Measurements from ENCODE around the gene YAP1. TPM values are rescaled to one million over a fixed set of nuclear protein-coding genes. Genes with fewer than 3 reads are reported as not detected.

YAP1 gene
- total RNA-seq, 1 donor from 2014 or later, result 84.8 TPM

DNA sequence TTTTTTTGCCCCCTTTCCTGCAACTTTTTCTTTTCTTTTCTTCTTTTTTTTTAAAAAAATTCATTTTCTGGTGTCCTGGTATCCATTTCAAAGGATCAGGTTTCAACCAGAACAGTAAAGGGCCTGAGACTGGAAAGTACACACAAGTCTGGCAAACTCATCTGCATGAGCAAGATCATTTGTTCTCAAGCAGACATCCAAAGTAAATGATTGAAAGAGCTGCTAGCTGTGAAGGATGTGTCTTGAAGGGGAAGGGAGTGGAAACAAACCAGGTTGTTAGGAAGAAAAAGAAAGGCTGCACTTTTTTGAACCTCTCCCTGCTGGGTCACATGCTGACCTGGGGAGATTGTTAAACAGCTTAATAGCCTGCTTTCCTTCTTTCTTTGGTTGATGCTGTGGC is 5.3 kb downstream of the YAP1 start:
- no peak overlapping the region for H3K4me3 ChIP-seq (ENCODE audit: low read depth, low read length)
- TF ChIP-seq, protein P1, sequence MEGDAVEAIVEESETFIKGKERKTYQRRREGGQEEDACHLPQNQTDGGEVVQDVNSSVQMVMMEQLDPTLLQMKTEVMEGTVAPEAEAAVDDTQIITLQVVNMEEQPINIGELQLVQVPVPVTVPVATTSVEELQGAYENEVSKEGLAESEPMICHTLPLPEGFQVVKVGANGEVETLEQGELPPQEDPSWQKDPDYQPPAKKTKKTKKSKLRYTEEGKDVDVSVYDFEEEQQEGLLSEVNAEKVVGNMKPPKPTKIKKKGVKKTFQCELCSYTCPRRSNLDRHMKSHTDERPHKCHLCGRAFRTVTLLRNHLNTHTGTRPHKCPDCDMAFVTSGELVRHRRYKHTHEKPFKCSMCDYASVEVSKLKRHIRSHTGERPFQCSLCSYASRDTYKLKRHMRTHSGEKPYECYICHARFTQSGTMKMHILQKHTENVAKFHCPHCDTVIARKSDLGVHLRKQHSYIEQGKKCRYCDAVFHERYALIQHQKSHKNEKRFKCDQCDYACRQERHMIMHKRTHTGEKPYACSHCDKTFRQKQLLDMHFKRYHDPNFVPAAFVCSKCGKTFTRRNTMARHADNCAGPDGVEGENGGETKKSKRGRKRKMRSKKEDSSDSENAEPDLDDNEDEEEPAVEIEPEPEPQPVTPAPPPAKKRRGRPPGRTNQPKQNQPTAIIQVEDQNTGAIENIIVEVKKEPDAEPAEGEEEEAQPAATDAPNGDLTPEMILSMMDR (conservative IDR thresholded peaks at IDR 0.05; ENCODE audit: low read depth, low read length), result no peak
- peak; percentile 92 for DNase-seq (ENCODE audit: low read depth)

DNA sequence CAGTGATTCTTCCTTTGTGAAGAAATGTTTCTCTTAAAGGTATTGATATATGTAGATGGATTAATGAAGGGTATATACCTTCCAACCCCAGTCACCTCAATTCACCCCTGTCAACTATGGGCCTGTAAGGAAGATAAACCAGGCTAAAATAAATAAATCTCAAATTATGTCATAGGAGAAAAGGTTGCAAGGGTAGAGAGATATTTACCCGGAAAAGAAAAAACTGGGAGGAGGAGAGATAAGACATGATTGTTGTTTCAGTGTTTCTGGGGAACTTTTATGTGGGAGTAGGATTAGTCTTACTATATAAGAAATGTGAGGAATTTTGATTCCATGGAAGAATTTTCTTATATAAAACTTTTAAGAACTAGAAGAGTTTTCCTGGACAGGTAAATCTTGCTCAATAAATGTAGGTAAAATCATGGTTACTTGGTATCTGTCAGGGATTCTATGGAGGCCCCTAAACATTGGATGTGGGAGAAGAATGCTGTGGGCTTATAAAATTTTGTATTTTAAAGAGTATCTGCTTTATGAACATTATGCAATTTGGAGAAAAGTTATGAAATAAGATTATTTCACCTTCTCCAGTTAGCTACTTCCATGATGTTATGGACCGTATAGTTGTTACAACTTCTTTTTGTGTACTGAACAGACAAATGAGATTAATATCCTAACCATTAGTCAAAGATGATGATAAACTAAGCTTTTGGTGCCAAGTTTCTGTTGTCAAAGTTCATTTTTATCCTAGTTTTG is 6.4 kb downstream of the YAP1 start:
- TF ChIP-seq, protein P1 (conservative IDR thresholded peaks at IDR 0.05; ENCODE audit: low read depth, low read length), result no peak
- DNase-seq (ENCODE audit: low read depth), result no peak

DNA sequence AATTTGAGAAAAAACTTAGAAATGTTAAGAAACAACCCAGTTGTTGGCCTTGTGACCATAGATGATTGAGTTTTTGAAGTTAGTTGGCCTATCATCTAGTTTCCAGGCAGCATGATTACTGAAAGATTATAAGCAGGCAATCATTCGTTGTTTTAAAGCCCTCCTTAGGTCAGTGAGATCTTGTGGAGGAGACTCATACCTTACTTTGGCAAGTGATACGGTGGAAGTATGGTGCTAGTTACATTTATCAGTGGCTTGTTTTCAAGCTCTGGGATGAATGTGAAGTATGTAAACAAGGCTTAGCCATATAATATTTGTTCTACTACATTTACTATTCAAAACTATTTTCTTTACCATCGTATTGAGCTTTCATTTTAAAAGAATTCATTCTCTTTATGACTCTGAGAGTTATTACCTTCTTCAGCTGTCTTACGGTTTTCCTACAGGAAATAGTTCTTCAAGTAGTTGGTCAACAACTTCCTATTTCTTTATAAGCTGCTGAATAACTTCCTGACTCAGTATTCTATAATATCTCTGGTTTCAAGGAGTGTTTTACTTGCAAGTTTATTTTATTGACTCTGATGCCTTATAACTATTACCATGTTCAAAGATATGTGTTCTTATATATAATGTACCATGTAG is 7.3 kb downstream of the YAP1 start:
- DNase-seq (ENCODE audit: low read depth), result no peak
- TF ChIP-seq, protein P1 (conservative IDR thresholded peaks at IDR 0.05; ENCODE audit: low read depth, low read length), result no peak
- no peak overlapping the region for H3K4me3 ChIP-seq (ENCODE audit: low read depth, low read length)

More for the DNA sequence above, 6.4 kb downstream of the YAP1 start:
- no peak overlapping the region for H3K4me3 ChIP-seq (ENCODE audit: low read depth, low read length)

DNA sequence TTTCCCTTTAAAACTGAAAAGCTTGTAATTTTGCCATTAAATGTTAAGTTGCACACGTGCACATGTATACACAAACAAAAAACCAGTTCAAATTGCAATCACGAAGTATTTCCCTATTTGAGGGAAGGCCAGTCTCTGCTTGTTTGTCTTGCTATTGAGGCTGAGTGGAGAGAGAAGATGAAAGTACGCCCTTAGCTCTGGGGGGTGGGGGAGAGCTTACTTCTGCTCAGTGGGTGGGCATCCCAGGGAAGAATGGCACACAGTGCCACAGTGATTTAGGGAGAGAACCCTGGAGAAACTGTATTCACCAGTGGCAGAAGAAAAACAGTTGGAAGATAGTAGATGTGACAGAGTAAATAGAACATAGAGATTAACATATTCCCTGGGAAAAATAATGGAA is 8.7 kb downstream of the YAP1 start:
- TF ChIP-seq, protein P1 (conservative IDR thresholded peaks at IDR 0.05; ENCODE audit: low read depth, low read length), result no peak
- no peak overlapping the region for H3K4me3 ChIP-seq (ENCODE audit: low read depth, low read length)
- DNase-seq (ENCODE audit: low read depth), result no peak

DNA sequence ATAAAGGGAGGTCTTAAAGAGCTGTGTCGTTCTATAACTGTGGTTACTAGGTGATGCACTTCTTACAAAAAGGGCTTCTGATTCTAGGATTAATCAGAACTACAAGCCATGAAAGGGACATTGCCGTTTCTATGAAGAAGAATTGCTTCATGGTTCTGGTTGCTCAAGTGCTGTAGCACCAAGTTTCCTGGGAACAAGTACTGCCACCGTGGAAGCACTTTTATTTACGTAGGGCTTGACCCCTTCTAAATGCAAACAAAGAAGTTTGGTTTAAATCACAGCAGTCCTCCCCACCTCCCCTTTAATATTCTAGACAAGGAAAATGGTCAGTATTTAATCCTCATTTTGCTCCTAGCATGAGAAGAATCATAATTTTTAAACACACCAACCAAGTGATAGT is 9.8 kb downstream of the YAP1 start:
- no peak for DNase-seq (ENCODE audit: low read depth)
- TF ChIP-seq, protein P1 (conservative IDR thresholded peaks at IDR 0.05; ENCODE audit: low read depth, low read length), result no peak
- H3K4me3 ChIP-seq (ENCODE audit: low read depth, low read length), result no peak overlapping the region

DNA sequence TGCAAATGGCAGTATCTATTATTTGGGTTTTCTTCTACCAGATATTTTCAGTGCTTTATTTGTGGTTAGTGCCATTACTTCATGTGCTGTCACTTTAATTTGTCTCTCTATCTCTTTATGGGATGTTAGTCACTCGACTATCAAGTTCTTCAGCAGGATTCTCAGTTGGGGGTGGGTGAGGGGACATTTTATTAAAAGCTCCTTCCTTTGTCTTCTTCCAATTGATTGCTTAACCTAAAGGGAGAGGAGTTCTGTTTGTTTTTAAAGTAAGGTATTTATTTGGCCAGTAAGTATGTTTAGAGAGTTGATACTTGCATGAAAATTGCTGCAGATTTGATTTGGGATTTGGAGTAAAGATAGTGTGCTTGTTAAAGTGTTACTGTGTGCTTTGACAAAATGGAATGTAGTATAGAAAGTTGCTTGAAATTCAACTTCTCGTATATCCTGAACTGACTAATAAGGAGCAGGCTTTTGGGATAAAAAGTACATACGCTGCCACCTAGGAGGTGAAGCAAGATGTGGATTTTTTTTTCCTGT is 10.3 kb downstream of the YAP1 start:
- no peak for DNase-seq (ENCODE audit: low read depth)
- H3K4me3 ChIP-seq (ENCODE audit: low read depth, low read length), result no peak overlapping the region
- TF ChIP-seq, protein P1 (conservative IDR thresholded peaks at IDR 0.05; ENCODE audit: low read depth, low read length), result no peak

All from epithelial cell of proximal tubule (primary cell).